DOHH2 (cell line): ENCODE results near the gene CTRB2.

Experiments used
- EZH2phosphoT487 ChIP-seq: fragments of 200-600 bp; sonication (generic); IDR thresholded peaks from 2 replicates; pipeline ENCODE4 v1.6.1; 2017; ENCODE audit warnings: borderline replicate concordance, mild to moderate bottlenecking, antibody characterized with exemption, low read length, moderate library complexity, mixed read lengths
- TF ChIP-seq, protein P1 (sequence below): fragments of 200-600 bp; sonication (generic); IDR thresholded peaks from one replicate; pipeline ENCODE4 v1.5.1; 2014; ENCODE audit warnings: antibody characterized with exemption, mild to moderate bottlenecking, low read depth, low read length; ENCODE audit not compliant: poor library complexity, severe bottlenecking

DNA sequence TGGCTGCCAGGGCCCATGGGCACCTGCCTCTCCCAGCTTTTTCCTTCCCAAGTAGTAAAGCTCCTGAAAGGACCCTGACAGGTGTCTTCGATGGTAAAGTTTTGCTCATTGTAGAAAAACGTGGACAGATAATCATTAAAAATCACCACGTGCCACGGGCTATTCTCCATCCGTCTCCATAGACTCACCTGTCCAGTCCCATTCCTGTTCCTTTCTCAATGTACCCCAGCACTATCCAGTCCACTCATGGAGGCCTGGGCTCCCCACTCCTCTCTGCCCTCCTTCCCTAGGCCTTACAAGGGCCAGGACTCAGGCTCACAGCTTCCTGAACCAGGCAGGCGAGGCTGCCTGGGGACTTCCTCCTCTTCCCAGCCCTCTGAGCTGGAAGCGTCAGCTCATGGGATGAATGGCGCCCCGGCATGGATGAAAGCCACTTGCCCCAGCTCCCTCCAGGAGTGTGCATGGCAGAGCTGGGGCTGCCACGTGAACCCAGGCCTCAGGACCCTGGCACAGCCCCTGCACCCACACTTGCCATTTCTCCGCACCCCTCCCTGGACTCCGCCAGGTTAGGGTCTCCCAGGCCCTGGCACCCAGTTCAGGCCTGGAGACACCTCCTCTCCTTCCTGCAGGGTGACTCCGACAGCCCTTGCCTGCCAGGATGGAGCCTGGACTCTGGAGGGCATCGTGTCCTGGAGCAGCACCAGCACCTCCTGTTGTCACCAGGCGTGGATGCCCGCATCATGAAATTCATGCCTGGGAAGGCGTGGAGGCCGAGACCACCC is 20.6 kb upstream of the CTRB2 start:
- TF ChIP-seq EZH2phosphoT487: no peak
- TF ChIP-seq, protein P1, sequence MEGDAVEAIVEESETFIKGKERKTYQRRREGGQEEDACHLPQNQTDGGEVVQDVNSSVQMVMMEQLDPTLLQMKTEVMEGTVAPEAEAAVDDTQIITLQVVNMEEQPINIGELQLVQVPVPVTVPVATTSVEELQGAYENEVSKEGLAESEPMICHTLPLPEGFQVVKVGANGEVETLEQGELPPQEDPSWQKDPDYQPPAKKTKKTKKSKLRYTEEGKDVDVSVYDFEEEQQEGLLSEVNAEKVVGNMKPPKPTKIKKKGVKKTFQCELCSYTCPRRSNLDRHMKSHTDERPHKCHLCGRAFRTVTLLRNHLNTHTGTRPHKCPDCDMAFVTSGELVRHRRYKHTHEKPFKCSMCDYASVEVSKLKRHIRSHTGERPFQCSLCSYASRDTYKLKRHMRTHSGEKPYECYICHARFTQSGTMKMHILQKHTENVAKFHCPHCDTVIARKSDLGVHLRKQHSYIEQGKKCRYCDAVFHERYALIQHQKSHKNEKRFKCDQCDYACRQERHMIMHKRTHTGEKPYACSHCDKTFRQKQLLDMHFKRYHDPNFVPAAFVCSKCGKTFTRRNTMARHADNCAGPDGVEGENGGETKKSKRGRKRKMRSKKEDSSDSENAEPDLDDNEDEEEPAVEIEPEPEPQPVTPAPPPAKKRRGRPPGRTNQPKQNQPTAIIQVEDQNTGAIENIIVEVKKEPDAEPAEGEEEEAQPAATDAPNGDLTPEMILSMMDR: no peak
